ENCODE data around the gene ZSCAN2.
"Not testable (repeated sequence)": the region's sequence is repeated elsewhere in the genome, so short reads cannot be mapped to it uniquely, and the experiment has no call there.

GRCh38 chr15:84581676-84582428, 19.0 kb upstream of the ZSCAN2 start:
- not testable (repeated sequence) for TF ChIP-seq CTCF (conservative IDR thresholded peaks at IDR 0.05; ENCODE audit: low read depth, low read length); CEBPB (IDR thresholded peaks at IDR 0.05; ENCODE audit: low read depth, low read length); BHLHE40 (IDR thresholded peaks at IDR 0.05; ENCODE audit: low read depth, low read length); SMC3 (IDR thresholded peaks at IDR 0.05; ENCODE audit: low read depth, low read length); FOS (IDR thresholded peaks at IDR 0.05; ENCODE audit: low read depth, low read length); RAD21 (IDR thresholded peaks at IDR 0.05; ENCODE audit: low read length); POLR2A (IDR thresholded peaks at IDR 0.05; ENCODE audit: low read depth, low read length); USF2 (IDR thresholded peaks at IDR 0.05; ENCODE audit: low read depth, low read length); RFX5 (IDR thresholded peaks at IDR 0.05; ENCODE audit: low read depth, low read length); ELK1 (IDR thresholded peaks at IDR 0.05; ENCODE audit: borderline replicate concordance, low read depth, low read length); MAZ (IDR thresholded peaks at IDR 0.05; ENCODE audit: borderline replicate concordance, low read depth, low read length); CHD1 (IDR thresholded peaks at IDR 0.05; ENCODE audit: low read depth, low read length); MXI1 (IDR thresholded peaks at IDR 0.05; ENCODE audit: borderline replicate concordance, low read depth, low read length); RCOR1 (IDR thresholded peaks at IDR 0.05; ENCODE audit: insufficient replicate concordance, low read length)

Measured in IMR-90 (cell line).